Measurements from ENCODE around the gene GFOD1. TPM values are rescaled to one million over a fixed set of nuclear protein-coding genes. Genes with fewer than 3 reads are reported as not detected.

The GFOD1 gene
- total and polyA plus RNA-seq, 10 of the 15 experiments (the other 5 are each of a cell fraction or from before 2014, with no cell fraction given) = 6.5 to 41.4 (median 16.0) TPM

DNA sequence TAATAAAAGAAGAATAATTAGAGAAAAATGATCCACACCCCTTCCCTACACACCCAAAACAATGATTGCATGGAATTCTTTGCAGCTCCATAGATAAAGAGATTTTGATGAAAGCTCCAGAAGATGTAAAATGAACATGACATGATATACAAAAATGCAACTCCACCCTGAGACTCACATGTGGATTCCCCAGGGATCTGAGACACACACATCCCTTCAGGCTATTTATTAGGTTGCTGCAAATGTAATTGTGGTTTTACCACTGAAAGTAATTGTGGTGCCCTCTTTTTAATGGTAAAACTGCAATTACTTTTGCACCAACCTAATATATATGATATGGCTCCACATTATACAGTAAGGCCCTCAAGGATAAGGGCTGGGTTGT, 118.7 kb downstream of the GFOD1 start:
- intact Hi-C loops (cut with micrococcal nuclease; ENCODE audit: unreplicated experiment) = no loop called here
- in situ Hi-C loops (cut with MboI) = no loop called here

DNA sequence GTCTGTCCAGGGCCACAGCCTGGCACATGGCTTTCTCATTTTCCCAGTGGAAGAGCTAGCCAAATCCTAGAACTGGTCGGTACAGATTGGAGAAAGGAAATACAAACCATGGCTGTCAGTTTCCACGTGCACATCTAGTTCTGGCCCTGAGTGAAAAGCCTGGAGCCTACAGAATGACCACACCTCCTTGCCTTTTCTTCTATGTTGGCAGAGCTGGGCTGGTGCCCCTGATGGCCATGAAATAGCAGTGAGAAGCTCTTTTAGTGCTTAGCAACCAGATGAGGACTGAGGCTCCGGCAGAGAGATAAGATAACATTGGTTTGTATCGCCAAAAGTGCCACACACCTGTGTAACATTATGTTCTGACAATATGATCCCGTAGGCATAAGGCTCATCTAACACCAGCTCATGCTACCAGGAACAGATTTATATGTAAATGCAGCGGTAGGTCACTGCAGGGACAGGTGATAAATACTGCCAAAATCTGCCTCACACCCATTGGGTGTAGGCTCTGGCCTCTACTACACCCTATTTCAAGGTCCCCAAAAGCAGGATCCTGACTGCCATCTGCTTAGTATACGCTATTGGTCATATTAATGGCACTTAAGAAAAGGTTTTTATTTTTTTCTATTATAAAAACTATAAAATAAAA, 119.2 kb downstream of the GFOD1 start:
- H3K36me3 ChIP-seq (ENCODE audit: control insufficient read depth in 2 of 2, insufficient read depth in 2 of 2, low read length in 1 of 2) = peaks cover 8 to 20% of the 10 kb centered on the region in 2 experiments; a peak in 3 of 4 replicates
- SMC1A ChIA-PET (ENCODE audit: uncharacterized antibody, unreplicated experiment) = interaction anchor here (1.0 to 1.4 kb wide), 7 partner anchors 11 to 61 kb away, joined by 3 to 7 read pairs (median 4); no protein-coding TSS in a partner anchor
- no peaks in the 10 kb centered on the region for H3K9me3 ChIP-seq (replicated peaks; ENCODE audit: control insufficient read depth, insufficient read depth, low read length)
- TF ChIP-seq EP300 (IDR thresholded peaks at IDR 0.05; ENCODE audit: borderline replicate concordance in 1 of 2, control insufficient read depth in 1 of 2, low read depth in 2 of 2, low read length in 2 of 2) (no peak), STAT3 (IDR thresholded peaks at IDR 0.05; ENCODE audit: low read depth, low read length) (no peak), SIN3A (IDR thresholded peaks at IDR 0.05; ENCODE audit: low read depth, low read length) (no peak), GATAD2B (conservative IDR thresholded peaks at IDR 0.05; ENCODE audit: low read depth) (no peak), MTA3 (IDR thresholded peaks at IDR 0.05; ENCODE audit: borderline replicate concordance, low read length) (no peak), SUZ12 (IDR thresholded peaks at IDR 0.05; ENCODE audit: unreplicated experiment) (no peak)
- TF ChIP-seq, protein P1, sequence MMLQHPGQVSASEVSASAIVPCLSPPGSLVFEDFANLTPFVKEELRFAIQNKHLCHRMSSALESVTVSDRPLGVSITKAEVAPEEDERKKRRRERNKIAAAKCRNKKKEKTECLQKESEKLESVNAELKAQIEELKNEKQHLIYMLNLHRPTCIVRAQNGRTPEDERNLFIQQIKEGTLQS (IDR thresholded peaks at IDR 0.05; ENCODE audit: borderline replicate concordance, extremely low read depth, low read depth, low read length) = no peak
- TF ChIP-seq, protein P2, sequence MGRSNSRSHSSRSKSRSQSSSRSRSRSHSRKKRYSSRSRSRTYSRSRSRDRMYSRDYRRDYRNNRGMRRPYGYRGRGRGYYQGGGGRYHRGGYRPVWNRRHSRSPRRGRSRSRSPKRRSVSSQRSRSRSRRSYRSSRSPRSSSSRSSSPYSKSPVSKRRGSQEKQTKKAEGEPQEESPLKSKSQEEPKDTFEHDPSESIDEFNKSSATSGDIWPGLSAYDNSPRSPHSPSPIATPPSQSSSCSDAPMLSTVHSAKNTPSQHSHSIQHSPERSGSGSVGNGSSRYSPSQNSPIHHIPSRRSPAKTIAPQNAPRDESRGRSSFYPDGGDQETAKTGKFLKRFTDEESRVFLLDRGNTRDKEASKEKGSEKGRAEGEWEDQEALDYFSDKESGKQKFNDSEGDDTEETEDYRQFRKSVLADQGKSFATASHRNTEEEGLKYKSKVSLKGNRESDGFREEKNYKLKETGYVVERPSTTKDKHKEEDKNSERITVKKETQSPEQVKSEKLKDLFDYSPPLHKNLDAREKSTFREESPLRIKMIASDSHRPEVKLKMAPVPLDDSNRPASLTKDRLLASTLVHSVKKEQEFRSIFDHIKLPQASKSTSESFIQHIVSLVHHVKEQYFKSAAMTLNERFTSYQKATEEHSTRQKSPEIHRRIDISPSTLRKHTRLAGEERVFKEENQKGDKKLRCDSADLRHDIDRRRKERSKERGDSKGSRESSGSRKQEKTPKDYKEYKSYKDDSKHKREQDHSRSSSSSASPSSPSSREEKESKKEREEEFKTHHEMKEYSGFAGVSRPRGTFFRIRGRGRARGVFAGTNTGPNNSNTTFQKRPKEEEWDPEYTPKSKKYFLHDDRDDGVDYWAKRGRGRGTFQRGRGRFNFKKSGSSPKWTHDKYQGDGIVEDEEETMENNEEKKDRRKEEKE (IDR thresholded peaks at IDR 0.05) = no peak
- no peak overlapping the region for H3K9ac ChIP-seq (ENCODE audit: control insufficient read depth, insufficient read depth, low read length)
- no peaks in the 10 kb centered on the region for H3K79me2 ChIP-seq (ENCODE audit: control insufficient read depth, insufficient read depth, low read length)
- ATAC-seq (no peak), DNase-seq (ENCODE audit: low read depth, low spot score) (no peak), FAIRE-seq (no peak)
- no peaks in the 10 kb centered on the region for H3K27me3 ChIP-seq (replicated peaks in 1 of 2; ENCODE audit: control insufficient read depth in 2 of 2, insufficient read depth in 2 of 2, low read length in 1 of 2)
- intact Hi-C loops (cut with micrococcal nuclease; ENCODE audit: unreplicated experiment) = no loop called here
- RAD21 ChIA-PET (ENCODE audit: unreplicated experiment) = interaction anchor here (1.1 to 1.5 kb wide), 3 partner anchors 9 to 60 kb away, joined by 4 read pairs; no protein-coding TSS in a partner anchor
- no peak overlapping the region for H3K27ac ChIP-seq (ENCODE audit: control insufficient read depth, insufficient read depth)
- POLR2A ChIA-PET = interaction anchor here (1.4 kb wide), 2 partner anchors 9 to 63 kb away, joined by 3 to 7 read pairs; no protein-coding TSS in a partner anchor
- H3K4me1 ChIP-seq (ENCODE audit: control insufficient read depth, insufficient read depth, low read length) = peaks cover 2% of the 10 kb centered on the region; the same call in 1 of the 2 replicates
- WGBS (ENCODE audit: insufficient coverage, insufficient replicate concordance, low lambda C conversion rate, missing lambda C conversion rate) = 71% methylated on average over 7 of the region's 7 CpGs
- H3K4me3 ChIP-seq = no peak overlapping the region
- CTCF ChIA-PET = interaction anchor here (0.7 to 1.2 kb wide), 5 partner anchors 8 to 57 kb away, joined by 3 to 4 read pairs (median 4); no protein-coding TSS in a partner anchor
- no peak overlapping the region for H3K4me2 ChIP-seq (ENCODE audit: control insufficient read depth, insufficient read depth)
- in situ Hi-C loops (cut with MboI) = no loop called here
- H4K20me1 ChIP-seq (ENCODE audit: control insufficient read depth, insufficient read depth) = no peaks in the 10 kb centered on the region
- no TSS peak for BruUV-seq (replicated peaks)
- H2AFZ ChIP-seq (ENCODE audit: control insufficient read depth, low read depth, low read length) = no peak overlapping the region

More for the DNA sequence above, 118.7 kb downstream of the GFOD1 start:
- Histone ChIP-seq H4K20me1 (ENCODE audit: control insufficient read depth, insufficient read depth) (no peaks in the 10 kb centered on the region), H3K4me3 (no peak overlapping the region), H2AFZ (ENCODE audit: control insufficient read depth, low read depth, low read length) (no peak overlapping the region), H3K27me3 (replicated peaks in 1 of 2; ENCODE audit: control insufficient read depth in 2 of 2, insufficient read depth in 2 of 2, low read length in 1 of 2) (no peaks in the 10 kb centered on the region), H3K9me3 (replicated peaks; ENCODE audit: control insufficient read depth, insufficient read depth, low read length) (no peaks in the 10 kb centered on the region), H3K4me2 (ENCODE audit: control insufficient read depth, insufficient read depth) (no peak overlapping the region), H3K79me2 (ENCODE audit: control insufficient read depth, insufficient read depth, low read length) (peaks cover 2% of the 10 kb centered on the region), H3K4me1 (ENCODE audit: control insufficient read depth, insufficient read depth, low read length) (peaks cover 7% of the 10 kb centered on the region; the same call in 1 of the 2 replicates), H3K9ac (ENCODE audit: control insufficient read depth, insufficient read depth, low read length) (no peak overlapping the region), H3K36me3 (ENCODE audit: control insufficient read depth in 2 of 2, insufficient read depth in 2 of 2, low read length in 1 of 2) (peaks cover 8 to 18% of the 10 kb centered on the region in 2 experiments; a peak in 3 of 4 replicates), H3K27ac (ENCODE audit: control insufficient read depth, insufficient read depth) (no peak overlapping the region)
- FAIRE-seq = no peak
- RAD21 ChIA-PET (ENCODE audit: unreplicated experiment) = interaction anchor here (1.1 to 1.6 kb wide), 4 partner anchors 9 to 60 kb away, joined by 4 to 7 read pairs (median 4); no protein-coding TSS in a partner anchor
- BruUV-seq (replicated peaks) = no TSS peak
- POLR2A ChIA-PET = interaction anchor here (1.4 kb wide), 2 partner anchors 9 to 63 kb away, joined by 3 to 7 read pairs; no protein-coding TSS in a partner anchor
- SMC1A ChIA-PET (ENCODE audit: uncharacterized antibody, unreplicated experiment) = interaction anchor here (1.0 to 1.4 kb wide), 6 partner anchors 10 to 60 kb away, joined by 3 to 7 read pairs (median 6); no protein-coding TSS in a partner anchor
- CTCF ChIA-PET = interaction anchor here (1.0 to 1.2 kb wide), 3 partner anchors 11 to 57 kb away, joined by 4 read pairs; no protein-coding TSS in a partner anchor
- TF ChIP-seq MEF2B (IDR thresholded peaks at IDR 0.05; ENCODE audit: partially characterized antibody, poor library complexity, severe bottlenecking) (peak; percentile 84), BHLHE40 (IDR thresholded peaks at IDR 0.05; ENCODE audit: borderline replicate concordance in 1 of 2, low read depth in 2 of 2, low read length in 1 of 2) (peak in 1 of 2 experiments; percentile 27; a peak in 1 of 4 replicates), SIN3A (IDR thresholded peaks at IDR 0.05; ENCODE audit: low read depth, low read length) (no peak), MTA2 (IDR thresholded peaks at IDR 0.05; ENCODE audit: low read depth) (peak; percentile 42; the same call in 1 of the 2 replicates), POLR2AphosphoS5 (IDR thresholded peaks at IDR 0.05; ENCODE audit: low read length) (no peak), RUNX3 (IDR thresholded peaks at IDR 0.05; ENCODE audit: low read length) (peak; percentile 6; the same call in 1 of the 2 replicates)
- DNase-seq (ENCODE audit: low read depth, low spot score) = no peak
- ATAC-seq = peak; percentile 55

Measured in GM12878 (cell line).